Measurements from ENCODE around the gene FSHR. TPM values are rescaled to one million over a fixed set of nuclear protein-coding genes. Genes with fewer than 3 reads are reported as not detected.
A peak's percentile ranks its signal among the peaks of the same experiment; 100 is the strongest.

The FSHR gene
- total RNA-seq, 1 donor from 2014 or later, result 0.20 TPM

DNA sequence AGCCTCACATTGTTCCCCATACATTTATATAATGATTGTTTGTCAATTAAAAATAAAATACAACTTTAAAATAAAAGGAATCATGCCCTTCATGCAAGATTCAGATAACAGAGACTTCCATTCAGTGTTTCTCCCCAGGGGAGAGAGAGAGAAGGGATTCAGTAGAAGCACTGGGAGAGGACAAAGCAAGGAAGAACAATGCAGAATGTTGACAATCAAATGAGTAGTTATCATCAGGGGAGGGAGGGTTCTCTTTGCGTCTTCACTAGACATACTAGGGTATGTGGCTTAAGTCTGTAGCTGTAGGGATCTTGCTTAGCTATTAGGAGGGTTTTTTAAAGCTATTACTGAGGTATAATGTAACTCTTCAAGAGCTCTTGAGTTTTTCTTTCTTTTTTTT is 30.7 kb downstream of the FSHR start:
- ATAC-seq, result no peak
- intact Hi-C loops (cut with micrococcal nuclease), result no loop called here
- DNase-seq, result no peak

DNA sequence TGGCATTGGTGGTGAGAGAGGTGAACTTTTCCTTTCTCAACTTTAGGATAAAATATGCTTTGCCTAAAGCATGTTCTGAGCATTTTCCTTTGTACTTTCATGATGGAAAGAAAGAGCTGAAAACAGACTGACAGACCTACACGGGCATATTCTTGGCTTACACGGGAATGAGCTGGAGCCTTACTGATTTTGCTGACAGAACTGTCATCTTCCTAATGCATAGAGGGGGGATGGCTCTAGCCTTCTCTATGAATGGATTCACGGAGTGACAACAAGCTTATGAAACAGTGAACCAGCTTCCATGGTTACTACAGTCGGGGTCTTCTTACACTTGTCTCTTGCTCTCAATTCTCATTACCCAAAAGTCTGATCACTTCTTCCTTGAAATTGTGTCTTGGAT is 32.2 kb downstream of the FSHR start:
- intact Hi-C loops (cut with micrococcal nuclease), result no loop called here
- no peak for ATAC-seq
- DNase-seq, result no peak

DNA sequence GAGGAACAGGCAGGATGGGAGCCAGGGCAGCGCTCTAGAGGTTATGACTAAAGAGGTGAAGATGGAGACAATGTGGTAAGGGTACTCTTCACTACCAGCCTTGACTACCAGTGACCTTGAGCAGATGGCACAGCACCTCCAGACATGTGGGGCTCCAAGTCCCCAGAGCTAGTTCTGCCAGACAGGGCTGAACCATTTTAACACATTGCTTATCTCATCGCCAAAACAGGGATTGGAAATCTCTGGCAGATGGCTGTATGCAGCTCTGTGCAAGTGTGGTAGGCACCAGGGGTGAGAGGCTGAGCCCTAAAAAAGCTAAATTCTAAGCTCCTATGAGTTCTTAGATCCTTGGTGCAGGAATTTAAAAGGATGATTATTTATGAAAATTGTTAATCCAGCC is 41.3 kb downstream of the FSHR start:
- DNase-seq (no peak), ATAC-seq (no peak)
- intact Hi-C loops (cut with micrococcal nuclease), result no loop called here

DNA sequence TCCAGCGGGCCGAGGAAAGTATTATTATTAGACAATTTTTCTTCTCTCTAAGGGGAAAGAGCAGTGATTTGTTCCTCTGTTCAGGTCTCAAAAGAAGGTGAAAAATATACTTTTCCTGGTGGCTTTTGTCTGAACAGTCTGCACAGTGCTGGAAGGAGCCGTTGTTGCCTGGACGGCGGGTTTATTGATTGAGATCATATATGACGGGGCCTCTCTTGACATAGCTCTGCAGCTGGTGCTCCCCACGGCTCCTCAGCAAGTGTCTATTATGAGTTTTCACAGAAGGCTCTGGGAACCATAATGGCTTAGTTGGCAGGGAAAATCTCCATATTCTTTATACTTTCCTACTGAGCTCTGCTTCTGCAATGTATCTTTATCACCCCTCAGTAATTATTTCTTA is 42.9 kb downstream of the FSHR start:
- DNase-seq, result no peak
- ATAC-seq, result no peak
- intact Hi-C loops (cut with micrococcal nuclease), result no loop called here

DNA sequence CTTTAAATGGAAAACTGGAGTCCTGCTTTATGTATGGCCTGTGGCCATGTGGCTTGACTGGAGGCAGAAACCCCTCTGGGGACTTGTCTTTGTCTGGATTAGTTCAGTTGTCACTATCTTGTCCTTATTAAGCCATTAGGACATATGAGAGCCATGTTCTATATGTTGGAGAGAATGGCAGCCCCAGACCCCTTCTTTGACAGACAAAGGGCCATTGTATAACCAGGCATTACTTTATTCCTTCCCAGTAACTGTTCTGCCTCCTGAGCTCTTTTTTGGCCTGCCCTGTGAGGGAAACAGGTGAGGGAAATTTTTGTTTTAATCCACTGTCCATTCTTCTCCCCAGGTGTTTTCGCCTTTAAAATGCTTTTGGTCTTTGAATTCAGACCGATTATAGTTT is 43.3 kb downstream of the FSHR start:
- intact Hi-C loops (cut with micrococcal nuclease), result no loop called here
- ATAC-seq (no peak), DNase-seq (no peak)

DNA sequence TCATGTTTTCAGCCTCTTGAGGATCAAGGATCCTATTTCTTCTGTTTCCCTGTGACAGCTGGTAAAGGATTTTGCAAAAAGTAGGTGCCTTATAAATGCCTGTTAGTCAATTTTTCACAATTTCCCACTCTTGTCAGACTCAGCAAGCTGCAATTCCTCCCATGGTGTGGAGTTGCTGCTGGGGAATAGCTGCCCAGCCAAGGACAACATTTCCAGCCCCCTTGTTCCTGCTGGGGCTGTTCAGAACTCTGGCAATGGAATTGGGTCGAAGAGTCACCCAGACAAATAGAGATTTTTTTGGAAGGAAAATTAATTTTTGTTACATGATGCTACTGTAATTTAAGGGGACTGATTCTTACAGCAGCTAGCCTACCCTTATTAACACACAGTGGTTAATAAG is 43.7 kb downstream of the FSHR start:
- intact Hi-C loops (cut with micrococcal nuclease), result no loop called here
- ATAC-seq, result peak; percentile 38
- no peak for DNase-seq

DNA sequence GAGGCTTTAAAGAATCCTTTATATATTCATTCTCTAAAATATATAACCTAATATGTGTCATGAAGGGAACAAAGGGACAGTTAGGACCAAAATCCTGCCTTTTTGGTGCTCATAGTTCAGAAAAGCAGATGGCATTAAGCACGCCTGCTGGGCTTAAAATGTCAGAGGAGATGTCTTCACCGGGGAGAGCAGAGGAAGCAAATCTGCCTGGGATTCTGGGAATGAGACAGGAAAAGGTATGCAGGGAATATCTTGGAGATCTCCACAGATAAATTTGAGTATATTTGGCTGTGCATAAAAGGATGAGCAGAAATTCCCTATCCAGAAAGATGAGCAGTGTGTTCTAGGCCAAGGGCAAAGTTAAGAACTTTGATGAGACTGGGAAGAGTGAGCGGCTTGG is 45.5 kb downstream of the FSHR start:
- DNase-seq (no peak), ATAC-seq (no peak)
- intact Hi-C loops (cut with micrococcal nuclease), result no loop called here

DNA sequence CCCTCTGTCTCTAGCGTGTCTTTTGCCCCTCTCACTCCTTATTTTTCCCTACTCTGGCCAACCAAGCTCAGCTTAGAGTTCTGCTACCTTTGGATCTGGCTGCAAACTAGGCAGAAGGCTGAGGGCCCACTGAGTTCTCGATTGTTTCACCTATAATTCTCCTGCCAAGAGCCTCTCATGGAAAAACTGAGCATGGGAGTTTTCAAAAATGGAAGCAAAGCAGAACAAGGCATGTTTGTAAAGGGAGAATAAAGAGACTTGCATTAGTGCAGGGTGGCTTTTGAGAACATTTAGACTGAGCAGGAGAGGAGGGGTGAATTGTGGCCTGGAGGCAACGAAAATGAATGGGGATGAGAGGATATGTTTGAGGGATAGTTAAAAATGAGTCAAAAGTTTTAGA is 45.9 kb downstream of the FSHR start:
- no peak for DNase-seq
- intact Hi-C loops (cut with micrococcal nuclease), result no loop called here
- ATAC-seq, result no peak

DNA sequence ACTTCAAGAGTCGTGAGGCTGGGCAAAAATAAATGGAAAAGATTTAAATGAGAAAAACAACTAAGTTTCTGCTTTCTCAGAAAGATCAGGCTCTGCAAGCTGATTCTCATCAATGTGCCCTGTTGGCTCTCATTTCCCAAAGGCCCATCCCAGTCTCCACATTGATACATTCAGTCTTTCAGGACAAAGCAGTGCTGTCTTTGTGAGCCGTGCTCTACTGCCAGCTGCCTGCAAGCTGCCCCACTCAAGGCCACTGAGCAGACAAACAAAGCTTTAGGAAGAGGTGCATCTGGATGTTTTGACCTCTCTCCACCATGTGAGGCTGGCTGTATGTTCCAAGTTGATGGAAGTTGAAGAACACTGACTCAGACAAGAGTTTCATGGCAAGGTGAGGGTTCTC is 48.8 kb downstream of the FSHR start:
- DNase-seq (no peak), ATAC-seq (no peak)
- intact Hi-C loops (cut with micrococcal nuclease), result no loop called here

DNA sequence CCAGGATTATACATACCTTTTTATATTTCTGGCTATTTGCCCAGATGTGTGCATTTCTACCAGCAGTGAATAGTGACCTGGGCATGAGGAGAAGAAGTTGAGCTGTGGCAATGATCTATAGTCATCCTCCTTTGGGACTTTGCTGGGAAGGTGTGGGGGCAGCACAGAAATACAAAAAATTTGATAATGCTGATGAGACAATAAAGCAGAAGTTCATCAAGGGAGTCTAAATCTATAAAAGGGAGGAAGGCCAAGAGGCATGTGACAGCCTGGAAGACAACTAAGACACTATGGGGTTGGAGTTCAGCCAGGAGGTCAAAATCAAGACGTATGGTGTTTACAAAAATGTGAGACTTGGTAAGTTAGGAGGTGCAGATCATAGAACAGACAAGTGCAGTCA is 52.2 kb downstream of the FSHR start:
- intact Hi-C loops (cut with micrococcal nuclease), result no loop called here
- DNase-seq, result no peak

DNA sequence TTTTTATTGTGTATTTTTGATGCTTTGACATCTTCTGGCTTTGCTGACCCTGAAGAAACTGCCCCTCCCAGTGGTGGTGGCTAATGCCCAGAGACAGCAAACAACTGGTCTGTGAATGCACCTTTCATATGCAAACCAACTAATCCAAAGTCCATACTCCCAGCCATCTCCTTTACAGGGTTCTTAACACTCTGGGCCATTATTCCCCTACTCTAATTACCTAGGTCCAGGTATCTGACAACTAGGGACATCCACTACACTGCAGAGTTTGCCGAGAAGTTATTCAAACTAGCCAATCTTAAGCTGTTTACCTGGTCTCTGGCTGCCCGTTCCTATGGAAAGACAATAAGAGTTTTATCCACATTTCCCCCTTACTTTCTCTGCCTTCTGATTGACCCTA is 73.6 kb downstream of the FSHR start:
- DNase-seq, result no peak
- ATAC-seq, result no peak
- intact Hi-C loops (cut with micrococcal nuclease), result no loop called here

More for the DNA sequence above, 52.2 kb downstream of the FSHR start:
- ATAC-seq, result no peak

DNA sequence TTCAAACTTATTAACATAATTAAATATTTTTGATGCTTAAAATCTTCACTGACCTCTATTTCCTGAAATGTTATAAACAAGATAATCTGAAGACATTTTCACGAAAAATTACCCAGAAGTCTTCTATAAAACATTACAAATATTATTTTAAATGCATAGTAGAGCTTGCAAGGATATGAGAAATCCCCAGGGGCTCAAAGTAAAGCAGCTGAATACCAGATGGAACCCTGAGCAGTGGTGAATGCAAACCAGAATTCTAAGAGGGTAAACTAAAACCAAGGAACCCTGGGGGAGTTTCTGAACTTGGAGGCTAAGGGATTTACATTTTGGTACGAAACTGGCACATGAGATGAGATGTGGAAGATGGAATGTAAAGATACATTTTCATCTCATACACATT is 83.6 kb downstream of the FSHR start:
- intact Hi-C loops (cut with micrococcal nuclease), result no loop called here
- no peak for ATAC-seq
- no peak for DNase-seq

DNA sequence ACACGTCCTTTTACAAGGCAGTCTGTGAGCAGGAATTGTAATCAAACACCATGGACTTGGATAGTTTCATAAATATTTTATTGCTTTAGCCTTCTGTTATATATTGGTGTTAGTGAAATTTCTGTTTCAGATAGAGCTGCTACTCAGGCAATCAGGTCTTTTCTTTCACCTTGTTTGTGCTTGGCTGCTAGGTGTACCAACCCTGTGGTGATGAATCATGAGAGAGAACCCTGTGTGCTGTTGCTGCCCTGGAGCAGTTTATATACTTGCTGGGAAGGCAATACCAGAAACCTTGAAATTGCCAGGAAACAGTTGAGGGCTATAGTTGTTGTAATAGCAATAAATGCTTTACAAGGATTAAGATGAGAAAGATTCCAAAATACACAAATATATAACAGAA is 84.5 kb downstream of the FSHR start:
- DNase-seq (no peak), ATAC-seq (no peak)
- intact Hi-C loops (cut with micrococcal nuclease), result no loop called here

DNA sequence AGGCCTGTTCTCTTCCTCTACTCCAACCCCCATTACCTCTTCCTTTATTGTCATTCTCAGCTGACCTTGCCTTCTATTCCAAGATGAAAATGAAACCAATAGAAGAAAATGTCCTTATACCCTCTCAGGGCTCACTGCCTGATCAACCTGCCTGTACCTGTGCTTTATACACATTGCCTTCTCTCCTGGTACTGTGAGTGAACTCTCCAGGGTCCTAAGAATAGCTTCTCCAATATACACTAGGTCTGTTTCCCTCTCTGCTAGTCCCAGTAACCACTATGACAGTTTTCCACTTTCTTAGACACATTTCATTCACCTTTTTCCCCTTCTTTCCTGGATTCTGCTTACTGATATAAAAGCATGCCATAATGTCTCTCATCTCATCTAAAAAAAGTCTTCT is 85.7 kb downstream of the FSHR start:
- ATAC-seq, result no peak
- intact Hi-C loops (cut with micrococcal nuclease), result no loop called here
- no peak for DNase-seq

DNA sequence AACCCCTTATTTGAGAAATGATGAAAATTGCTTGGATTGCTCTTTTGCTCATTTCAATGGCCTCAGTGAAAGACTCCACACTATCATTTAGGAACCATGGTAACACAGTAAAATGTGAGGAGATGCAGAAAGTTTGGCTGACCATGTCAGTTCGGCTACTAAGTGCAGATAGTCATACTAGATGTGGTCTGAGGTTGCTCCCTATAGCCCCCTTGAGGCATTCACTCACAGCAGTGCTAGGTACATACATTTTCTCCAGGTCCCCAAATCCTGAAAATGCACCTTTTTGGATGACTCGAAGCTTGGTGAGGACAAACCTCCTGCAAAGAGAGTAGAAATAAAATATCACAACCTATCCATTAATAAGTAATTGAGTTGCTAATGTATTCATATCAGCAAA is 86.3 kb downstream of the FSHR start:
- DNase-seq (no peak), ATAC-seq (no peak)
- intact Hi-C loops (cut with micrococcal nuclease), result no loop called here

DNA sequence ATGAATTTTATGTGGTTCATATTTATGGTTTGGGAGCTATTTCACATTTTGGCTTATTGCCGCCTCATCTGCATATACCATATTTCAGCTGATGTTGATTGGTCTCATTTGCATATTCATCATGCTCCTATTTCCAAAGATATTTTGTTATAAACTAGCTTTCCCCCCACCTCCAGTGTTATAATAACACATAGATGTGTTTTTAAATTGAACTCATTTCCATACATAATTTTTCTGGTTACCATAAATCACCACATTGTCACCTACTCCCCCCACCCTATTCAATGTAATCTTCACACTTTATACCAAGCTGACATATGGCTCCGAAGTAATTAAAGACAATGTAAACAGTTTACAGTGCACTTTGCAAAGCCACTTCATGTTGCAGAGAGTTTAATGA is 101.2 kb downstream of the FSHR start:
- DNase-seq, result no peak
- intact Hi-C loops (cut with micrococcal nuclease), result no loop called here
- no peak for ATAC-seq

DNA sequence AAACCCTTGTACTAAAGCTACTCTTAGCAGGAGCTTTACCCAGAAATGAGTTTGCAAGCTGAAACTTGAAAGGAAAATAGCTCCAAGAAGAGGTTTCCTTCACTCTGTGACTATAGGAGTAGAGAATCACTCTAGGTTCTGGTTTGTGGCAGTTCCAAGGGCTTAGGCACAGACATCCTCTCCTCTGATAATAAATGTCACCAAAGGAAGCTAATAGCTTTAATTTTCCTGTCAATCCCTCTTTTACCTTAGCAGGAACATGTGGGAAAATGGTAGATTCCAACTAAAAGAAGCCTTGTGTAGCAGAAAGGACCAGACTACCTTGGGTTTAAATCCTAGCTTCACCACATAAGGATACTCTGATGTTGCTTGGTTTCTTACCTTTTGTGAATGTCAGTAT is 104.0 kb downstream of the FSHR start:
- no peak for DNase-seq
- no peak for ATAC-seq
- intact Hi-C loops (cut with micrococcal nuclease), result no loop called here

DNA sequence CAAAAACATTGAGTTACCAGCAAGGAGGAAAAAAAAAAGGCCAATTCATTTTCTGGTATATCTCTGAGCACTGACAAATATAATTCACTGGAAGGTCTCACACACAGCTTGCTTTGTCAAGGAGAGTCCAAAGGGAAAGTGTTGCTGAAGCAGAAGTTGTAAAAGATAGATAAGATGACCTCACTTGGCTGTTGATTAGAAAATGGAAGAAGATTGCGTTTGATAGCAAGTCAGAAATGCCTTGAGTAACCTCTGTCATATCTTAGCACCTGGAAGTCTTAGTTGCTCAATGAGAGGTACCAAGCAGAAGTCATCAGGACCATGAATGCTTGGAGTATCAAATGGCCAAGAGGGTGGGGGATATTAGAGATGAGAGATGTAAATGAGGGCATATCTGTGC is 105.2 kb downstream of the FSHR start:
- ATAC-seq, result no peak
- intact Hi-C loops (cut with micrococcal nuclease), result no loop called here
- DNase-seq, result no peak

DNA sequence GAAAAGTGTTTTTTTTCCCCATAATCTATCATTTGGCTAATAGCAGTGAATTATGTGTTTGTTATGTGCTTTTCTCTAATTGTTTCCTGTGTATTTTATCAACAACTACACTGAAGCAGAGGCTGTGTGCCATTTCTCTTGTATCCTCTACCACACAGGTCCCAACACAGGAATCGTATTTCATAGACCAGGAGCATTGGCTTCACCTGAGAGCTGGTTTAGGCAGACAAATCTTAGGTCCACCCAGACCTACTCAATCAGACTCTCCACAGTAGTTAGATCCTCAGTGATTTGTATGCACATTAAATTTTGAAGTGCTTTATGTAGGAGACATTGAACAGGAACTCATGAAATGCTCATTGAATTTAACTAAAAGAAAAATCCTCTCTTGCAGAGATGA is 109.2 kb downstream of the FSHR start:
- DNase-seq (no peak), ATAC-seq (no peak)
- intact Hi-C loops (cut with micrococcal nuclease), result no loop called here

DNA sequence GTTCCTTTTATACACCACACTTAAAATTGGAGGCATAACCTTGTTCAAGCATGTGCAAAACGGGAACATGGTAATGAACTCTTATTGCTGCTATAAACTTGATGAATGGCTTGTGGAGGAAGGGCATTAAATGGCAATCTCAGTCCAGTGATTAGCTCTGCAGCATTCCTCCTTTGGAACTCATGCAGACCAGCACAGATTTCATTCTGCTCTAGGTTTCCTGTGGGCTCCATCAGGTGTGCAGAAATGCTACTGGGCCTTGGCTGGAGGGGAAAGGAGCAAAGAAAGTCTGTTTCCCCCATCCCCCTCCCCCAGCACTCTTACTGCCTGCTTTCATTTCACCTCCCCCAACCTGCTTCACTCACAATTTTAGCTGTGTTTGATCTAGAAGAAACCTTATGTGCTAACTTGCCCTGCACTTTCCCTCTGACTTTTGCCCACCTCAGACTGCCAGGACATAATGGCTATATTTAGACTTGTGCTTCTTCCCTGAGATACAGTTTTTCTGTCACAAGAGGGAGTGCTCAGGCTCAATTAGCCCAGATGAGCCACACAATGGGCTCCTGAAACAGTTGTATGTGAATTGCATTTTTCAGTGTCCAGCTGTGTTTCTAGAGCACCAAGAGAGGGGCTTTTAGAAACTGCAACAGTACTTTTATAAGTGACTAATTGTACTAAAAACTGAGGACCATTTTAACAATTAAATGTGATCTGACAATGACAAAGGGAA is 109.8 kb downstream of the FSHR start:
- DNase-seq (no peak), ATAC-seq (peak; percentile 81)
- intact Hi-C loops (cut with micrococcal nuclease), result no loop called here

DNA sequence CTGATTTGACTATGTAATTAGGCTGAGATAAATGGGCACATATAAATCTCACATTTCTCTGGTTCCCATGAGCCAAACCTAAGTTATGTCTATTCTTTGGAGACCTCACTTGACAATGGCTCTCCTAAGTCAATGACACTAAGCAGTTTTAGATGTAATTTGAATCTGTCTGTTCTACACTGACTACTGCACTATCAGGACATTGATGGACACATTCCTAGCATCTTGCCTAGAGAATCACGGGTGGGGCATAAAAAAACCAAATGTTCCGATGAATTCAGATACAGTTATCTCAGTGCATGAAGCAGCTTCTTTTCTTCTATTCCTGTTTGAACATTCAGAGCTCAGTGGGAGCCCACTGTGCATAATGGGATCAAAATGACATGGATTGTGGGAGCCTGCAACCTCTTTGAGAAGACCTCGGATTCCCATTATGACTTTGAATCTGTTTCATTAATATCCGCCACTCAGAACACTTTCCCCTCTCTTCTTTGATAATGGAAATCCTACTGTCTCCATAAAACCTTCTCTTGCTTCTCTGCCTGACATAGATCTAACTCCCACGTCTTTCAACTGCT is 110.8 kb downstream of the FSHR start:
- intact Hi-C loops (cut with micrococcal nuclease), result no loop called here
- DNase-seq (no peak), ATAC-seq (no peak)

DNA sequence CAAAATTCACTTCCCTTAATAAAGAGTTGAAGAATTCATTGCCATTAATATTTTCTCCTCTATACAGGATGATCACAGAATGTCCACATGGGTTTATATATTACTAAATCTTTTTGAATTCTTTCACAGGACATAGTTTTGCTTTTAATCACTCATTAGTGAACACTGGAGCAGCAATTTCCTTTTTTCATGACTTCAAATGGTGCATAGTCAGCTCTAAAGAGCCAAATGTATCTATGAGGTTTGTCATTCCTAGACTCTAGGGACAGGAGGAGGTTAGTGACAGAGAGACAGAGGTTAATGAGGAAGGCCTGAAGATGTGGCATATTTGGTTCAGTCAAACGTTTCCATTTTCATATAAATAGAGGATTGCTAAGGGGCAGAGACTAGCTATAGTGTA is 111.8 kb downstream of the FSHR start:
- intact Hi-C loops (cut with micrococcal nuclease), result no loop called here
- no peak for DNase-seq
- ATAC-seq, result no peak

All from left ventricle myocardium superior (tissue), 1 donor.